ENCODE measurements around the gene MOB1A. TPM values are rescaled to one million over a fixed set of nuclear protein-coding genes. Genes with fewer than 3 reads are reported as not detected.

Gene MOB1A
- total RNA-seq, 1 experiment from 2014 or later, result 88.2 TPM

DNA sequence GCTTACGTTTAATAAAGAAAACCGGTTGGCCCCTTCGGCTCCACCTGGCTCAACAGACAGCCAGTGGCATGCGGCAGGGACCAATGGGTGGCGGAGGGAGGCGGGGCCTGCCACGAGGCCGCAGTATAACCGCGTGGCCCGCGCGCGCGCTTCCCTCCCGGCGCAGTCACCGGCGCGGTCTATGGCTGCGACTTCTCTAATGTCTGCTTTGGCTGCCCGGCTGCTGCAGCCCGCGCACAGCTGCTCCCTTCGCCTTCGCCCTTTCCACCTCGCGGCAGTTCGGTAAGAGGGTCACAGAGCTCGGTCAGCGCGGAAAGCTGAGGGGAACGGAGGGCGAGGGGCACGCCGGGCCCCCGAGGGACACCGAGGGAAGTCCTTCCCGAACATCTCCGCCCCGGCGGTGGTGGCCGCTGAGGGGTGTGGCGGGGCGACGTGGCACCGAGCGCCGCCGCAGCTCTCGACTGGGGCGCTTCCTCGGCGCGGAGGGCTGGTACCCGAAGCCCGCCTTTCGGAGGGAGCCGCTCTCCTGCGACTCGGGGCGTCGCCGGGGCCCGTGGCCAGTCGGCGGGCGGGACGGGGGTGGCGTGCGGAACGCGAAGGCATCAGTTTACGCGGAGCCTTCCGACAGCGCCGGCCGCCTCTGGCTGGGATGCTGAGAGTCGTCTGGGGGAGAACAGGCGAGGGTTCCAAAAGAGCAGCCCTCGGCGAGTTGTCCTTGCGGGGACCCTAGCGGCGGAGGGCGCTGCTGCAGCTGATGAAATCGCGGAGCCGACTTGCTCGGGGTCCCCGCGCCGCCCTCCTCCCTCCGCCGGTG is 20.0 kb upstream of the MOB1A start, which contains the start of gene MTHFD2 (continued):
- TF ChIP-seq STAT6 (CRISPR knock-in tag; conservative IDR thresholded peaks at IDR 0.05; ENCODE audit: low read depth) (peak; percentile 57; the same call in 1 of the 2 replicates), EMX1 (CRISPR knock-in tag; IDR thresholded peaks at IDR 0.05) (no peak; the same call in 1 of the 2 replicates), SOX15 (CRISPR knock-in tag; IDR thresholded peaks at IDR 0.05) (no peak), NFE2L1 (CRISPR knock-in tag; IDR thresholded peaks at IDR 0.05) (peak; percentile 92), PREB (CRISPR knock-in tag; IDR thresholded peaks at IDR 0.05; ENCODE audit: borderline replicate concordance) (peak; percentile 82; the same call in 1 of the 2 replicates), NR2C2 (CRISPR knock-in tag; IDR thresholded peaks at IDR 0.05) (0 out of 2 replicates have a peak, but pooled peaks have one; percentile 73), E2F1 (CRISPR knock-in tag; IDR thresholded peaks at IDR 0.05) (peak; percentile 83; the same call in 1 of the 2 replicates), MXD4 (CRISPR knock-in tag; IDR thresholded peaks at IDR 0.05; ENCODE audit: borderline replicate concordance) (no peak), FOXP4 (CRISPR knock-in tag; IDR thresholded peaks at IDR 0.05) (peak; percentile 97), MYBL2 (CRISPR knock-in tag; IDR thresholded peaks at IDR 0.05) (peak; percentile 88), SP1 (CRISPR knock-in tag; conservative IDR thresholded peaks at IDR 0.05) (peak; percentile 79), USF2 (CRISPR knock-in tag; IDR thresholded peaks at IDR 0.05) (peak; percentile 56), ETV6 (CRISPR knock-in tag; IDR thresholded peaks at IDR 0.05) (peak; percentile 96)
- TF ChIP-seq, protein P1, sequence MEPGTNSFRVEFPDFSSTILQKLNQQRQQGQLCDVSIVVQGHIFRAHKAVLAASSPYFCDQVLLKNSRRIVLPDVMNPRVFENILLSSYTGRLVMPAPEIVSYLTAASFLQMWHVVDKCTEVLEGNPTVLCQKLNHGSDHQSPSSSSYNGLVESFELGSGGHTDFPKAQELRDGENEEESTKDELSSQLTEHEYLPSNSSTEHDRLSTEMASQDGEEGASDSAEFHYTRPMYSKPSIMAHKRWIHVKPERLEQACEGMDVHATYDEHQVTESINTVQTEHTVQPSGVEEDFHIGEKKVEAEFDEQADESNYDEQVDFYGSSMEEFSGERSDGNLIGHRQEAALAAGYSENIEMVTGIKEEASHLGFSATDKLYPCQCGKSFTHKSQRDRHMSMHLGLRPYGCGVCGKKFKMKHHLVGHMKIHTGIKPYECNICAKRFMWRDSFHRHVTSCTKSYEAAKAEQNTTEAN (CRISPR knock-in tag; IDR thresholded peaks at IDR 0.05), result peak; percentile 83; the same call in 1 of the 2 replicates
- TF ChIP-seq, protein P2, sequence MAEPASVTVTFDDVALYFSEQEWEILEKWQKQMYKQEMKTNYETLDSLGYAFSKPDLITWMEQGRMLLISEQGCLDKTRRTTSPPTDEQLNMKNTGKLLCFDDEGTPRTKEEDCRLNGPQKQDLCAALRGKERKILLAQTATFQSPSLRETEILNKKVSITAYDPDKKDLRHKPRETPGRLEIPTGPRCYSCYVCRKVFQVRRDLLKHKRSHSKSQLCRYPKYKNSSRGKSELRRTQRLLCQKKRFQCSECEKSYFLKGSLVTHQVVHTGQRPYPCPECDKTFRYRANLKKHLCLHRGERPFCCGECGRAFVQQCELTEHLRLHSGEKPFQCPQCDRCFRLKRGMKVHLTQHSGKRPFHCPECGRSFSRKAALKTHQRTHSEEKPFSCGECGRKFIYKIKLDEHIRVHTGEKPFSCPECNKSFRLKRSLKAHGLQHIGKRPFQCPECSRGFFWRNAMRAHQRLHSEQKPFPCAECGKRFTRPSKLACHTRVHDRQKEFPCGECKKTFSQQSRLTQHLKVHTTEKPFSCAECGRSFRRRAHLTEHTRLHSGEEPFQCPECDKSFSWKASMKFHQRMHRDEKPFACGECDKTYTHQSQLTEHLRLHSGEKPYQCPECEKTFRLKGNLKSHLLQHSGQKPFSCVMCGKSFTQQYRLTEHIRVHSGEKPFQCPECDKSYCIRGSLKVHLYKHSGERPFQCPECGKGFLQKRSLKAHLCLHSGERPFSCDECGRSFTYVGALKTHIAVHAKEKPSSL (CRISPR knock-in tag; conservative IDR thresholded peaks at IDR 0.05), result peak; percentile 72; the same call in 1 of the 2 replicates
- TF ChIP-seq, protein P3, sequence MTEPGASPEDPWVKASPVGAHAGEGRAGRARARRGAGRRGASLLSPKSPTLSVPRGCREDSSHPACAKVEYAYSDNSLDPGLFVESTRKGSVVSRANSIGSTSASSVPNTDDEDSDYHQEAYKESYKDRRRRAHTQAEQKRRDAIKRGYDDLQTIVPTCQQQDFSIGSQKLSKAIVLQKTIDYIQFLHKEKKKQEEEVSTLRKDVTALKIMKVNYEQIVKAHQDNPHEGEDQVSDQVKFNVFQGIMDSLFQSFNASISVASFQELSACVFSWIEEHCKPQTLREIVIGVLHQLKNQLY (CRISPR knock-in tag; IDR thresholded peaks at IDR 0.05), result peak; percentile 71; the same call in 1 of the 2 replicates
- TF ChIP-seq, protein P4, sequence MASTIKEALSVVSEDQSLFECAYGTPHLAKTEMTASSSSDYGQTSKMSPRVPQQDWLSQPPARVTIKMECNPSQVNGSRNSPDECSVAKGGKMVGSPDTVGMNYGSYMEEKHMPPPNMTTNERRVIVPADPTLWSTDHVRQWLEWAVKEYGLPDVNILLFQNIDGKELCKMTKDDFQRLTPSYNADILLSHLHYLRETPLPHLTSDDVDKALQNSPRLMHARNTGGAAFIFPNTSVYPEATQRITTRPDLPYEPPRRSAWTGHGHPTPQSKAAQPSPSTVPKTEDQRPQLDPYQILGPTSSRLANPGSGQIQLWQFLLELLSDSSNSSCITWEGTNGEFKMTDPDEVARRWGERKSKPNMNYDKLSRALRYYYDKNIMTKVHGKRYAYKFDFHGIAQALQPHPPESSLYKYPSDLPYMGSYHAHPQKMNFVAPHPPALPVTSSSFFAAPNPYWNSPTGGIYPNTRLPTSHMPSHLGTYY (CRISPR knock-in tag; IDR thresholded peaks at IDR 0.05), result no peak; the same call in 1 of the 2 replicates
